OCI-LY7 (cell line): ENCODE data around the gene ZNF506. TPM values are rescaled to one million over a fixed set of nuclear protein-coding genes. Genes with fewer than 3 reads are reported as not detected.

Experiments
- BruUV-seq: library from RNA; stranded (reverse); fragments of 400-500 nt; replicated peaks from 2 replicates; lab custom pipeline; 2021; lab: Mats Ljungman, UMichigan
- CTCF ChIA-PET: fragments of 300-600 bp; sonication (Branson Sonifier 250); formaldehyde crosslinking; loops from one replicate; lab custom pipeline; 2022; ENCODE audit warnings: antibody characterized with exemption; ENCODE audit not compliant: unreplicated experiment; lab: Charles Lee
- POLR2A ChIA-PET: fragments of 300-600 bp; sonication (Branson Sonifier 250); formaldehyde crosslinking; loops from one replicate; lab custom pipeline; 2022; ENCODE audit warnings: antibody characterized with exemption; lab: Charles Lee
- DNase-seq: peaks from one replicate; pipeline ENCODE4 v3.0.0-alpha.2; 2015; ENCODE audit warnings: low spot score
- H2AFZ ChIP-seq: fragments of 200-600 bp; sonication (generic), shearing (Covaris generic); 2 replicates; pipeline ENCODE4 v1.6.1; 2014; ENCODE audit warnings: mild to moderate bottlenecking, antibody characterized with exemption, low read length, moderate library complexity
- H3K27ac ChIP-seq: fragments of 200-600 bp; sonication (generic); 2 replicates; pipeline ENCODE4 v1.5.1; 2014; ENCODE audit warnings: mixed run types, low read depth, mild to moderate bottlenecking, moderate library complexity, low read length, inconsistent platforms; ENCODE audit not compliant: poor library complexity, severe bottlenecking
- H3K36me3 ChIP-seq: fragments of 200-600 bp; sonication (generic); 2 replicates; pipeline ENCODE4 v1.6.1; 2014; ENCODE audit warnings: mild to moderate bottlenecking, antibody characterized with exemption, low read length, moderate library complexity, mixed read lengths; ENCODE audit not compliant: insufficient read depth
- H3K4me1 ChIP-seq: fragments of 200-600 bp; sonication (generic); 2 replicates; pipeline ENCODE4 v1.5.1; 2014; ENCODE audit warnings: mild to moderate bottlenecking, low read length; ENCODE audit not compliant: insufficient read depth, poor library complexity, severe bottlenecking
- H3K4me2 ChIP-seq: fragments of 200-600 bp; sonication (generic); 2 replicates; pipeline ENCODE4 v1.6.1; 2014; ENCODE audit warnings: mild to moderate bottlenecking, low read length
- H3K4me3 ChIP-seq: fragments of 200-600 bp; sonication (generic); 2 replicates; pipeline ENCODE4 v1.5.1; 2014; ENCODE audit warnings: mild to moderate bottlenecking, low read depth, low read length; ENCODE audit not compliant: poor library complexity, severe bottlenecking
- H3K79me2 ChIP-seq: fragments of 200-600 bp; sonication (generic); 2 replicates; pipeline ENCODE4 v1.6.1; 2016; ENCODE audit warnings: low read depth, mild to moderate bottlenecking, low read length, moderate library complexity, mixed read lengths; ENCODE audit not compliant: insufficient read depth
- H3K9me2 ChIP-seq: fragments of 200-600 bp; sonication (generic); 2 replicates; pipeline ENCODE4 v1.6.1; 2016; ENCODE audit warnings: mild to moderate bottlenecking, low read length, mixed read lengths; ENCODE audit not compliant: insufficient read depth
- H3K9me3 ChIP-seq: fragments of 200-600 bp; sonication (generic); 2 replicates; pipeline ENCODE4 v1.6.1; 2014; ENCODE audit warnings: mild to moderate bottlenecking, mixed run types, low read length, mixed read lengths
- H4K20me1 ChIP-seq: fragments of 200-600 bp; sonication (generic); 2 replicates; pipeline ENCODE4 v1.6.1; 2014; ENCODE audit warnings: mild to moderate bottlenecking, antibody characterized with exemption, low read length, moderate library complexity, mixed read lengths; ENCODE audit not compliant: insufficient read depth
- EZH2phosphoT487 ChIP-seq: fragments of 200-600 bp; sonication (generic); IDR thresholded peaks from 2 replicates; pipeline ENCODE4 v1.6.1; 2018; ENCODE audit warnings: low read depth, borderline replicate concordance, mild to moderate bottlenecking, mixed run types, antibody characterized with exemption, low read length, moderate library complexity, mixed read lengths
- intact Hi-C: fragments of 100-400 bp; cut with micrococcal nuclease; formaldehyde crosslinking; loops from one replicate; pipeline ENCODE4 v1.10.0; 2022; ENCODE audit not compliant: unreplicated experiment
- total RNA-seq, 2 experiments: library from RNA; depleted of rRNA in 1 of 2; stranded (reverse); fragments of >200 nt in 1 of 2; shearing (Covaris generic) in 1 of 2; gene quantifications; 2 replicates each; pipeline ENCODE4 v1.2.3, GENCODE V29; 2014 to 2022
- TF ChIP-seq, protein P1 (sequence below): fragments of 200-600 bp; sonication (generic); conservative IDR thresholded peaks from 2 replicates; pipeline ENCODE4 v1.5.1; 2014; ENCODE audit warnings: mild to moderate bottlenecking, antibody characterized with exemption, low read length, moderate library complexity, mixed read lengths

The ZNF506 gene
- total RNA-seq, 2 experiments from 2014 or later: 29.7 to 36.4 TPM

DNA sequence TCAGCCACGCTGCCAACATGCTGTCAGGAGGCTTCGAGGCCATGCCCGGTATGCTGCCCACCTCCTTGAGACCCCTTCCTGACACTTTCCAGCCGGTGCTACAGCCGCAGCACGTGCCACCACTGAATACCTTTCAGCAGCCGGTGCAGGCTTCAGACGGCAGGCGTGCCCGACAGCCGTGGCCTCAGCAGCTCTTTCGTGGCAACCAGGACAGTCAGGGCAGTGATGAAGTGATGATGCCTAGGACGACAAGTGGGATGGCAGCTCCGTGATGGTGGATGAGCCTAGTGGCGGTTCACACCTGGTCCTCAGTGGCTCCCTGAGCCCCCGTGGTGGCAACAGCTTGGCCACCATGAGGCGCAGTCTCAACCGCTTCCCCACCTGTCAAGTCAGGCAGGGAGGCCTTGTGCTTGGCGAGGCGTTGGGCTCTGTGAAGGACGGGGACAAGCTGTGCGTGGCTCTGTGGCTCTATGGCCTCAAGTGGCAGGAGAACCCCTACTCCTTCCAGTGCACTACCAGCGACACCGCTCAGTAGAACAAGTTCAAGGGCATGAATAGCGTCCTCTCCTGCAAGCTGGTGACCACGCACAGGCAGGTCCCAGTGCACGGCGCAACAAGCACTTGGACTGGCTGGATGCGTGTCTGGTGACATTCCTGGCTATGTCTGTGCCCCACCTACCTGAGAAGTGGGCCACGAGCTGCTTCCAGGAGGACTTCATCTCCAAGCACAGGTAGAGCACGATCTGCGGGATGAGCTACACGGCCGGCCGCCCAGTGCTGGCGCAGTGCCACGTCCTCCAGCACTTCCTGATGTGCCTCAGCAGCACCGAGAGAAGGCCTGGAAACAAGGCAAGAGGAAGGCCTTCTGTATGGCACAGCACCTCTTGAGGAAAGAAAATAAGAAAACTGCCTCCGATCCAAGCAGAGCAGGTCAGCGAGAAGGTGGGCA lies 70.4 kb downstream of the ZNF506 start:
- no peak for DNase-seq
- TF ChIP-seq, protein P1, sequence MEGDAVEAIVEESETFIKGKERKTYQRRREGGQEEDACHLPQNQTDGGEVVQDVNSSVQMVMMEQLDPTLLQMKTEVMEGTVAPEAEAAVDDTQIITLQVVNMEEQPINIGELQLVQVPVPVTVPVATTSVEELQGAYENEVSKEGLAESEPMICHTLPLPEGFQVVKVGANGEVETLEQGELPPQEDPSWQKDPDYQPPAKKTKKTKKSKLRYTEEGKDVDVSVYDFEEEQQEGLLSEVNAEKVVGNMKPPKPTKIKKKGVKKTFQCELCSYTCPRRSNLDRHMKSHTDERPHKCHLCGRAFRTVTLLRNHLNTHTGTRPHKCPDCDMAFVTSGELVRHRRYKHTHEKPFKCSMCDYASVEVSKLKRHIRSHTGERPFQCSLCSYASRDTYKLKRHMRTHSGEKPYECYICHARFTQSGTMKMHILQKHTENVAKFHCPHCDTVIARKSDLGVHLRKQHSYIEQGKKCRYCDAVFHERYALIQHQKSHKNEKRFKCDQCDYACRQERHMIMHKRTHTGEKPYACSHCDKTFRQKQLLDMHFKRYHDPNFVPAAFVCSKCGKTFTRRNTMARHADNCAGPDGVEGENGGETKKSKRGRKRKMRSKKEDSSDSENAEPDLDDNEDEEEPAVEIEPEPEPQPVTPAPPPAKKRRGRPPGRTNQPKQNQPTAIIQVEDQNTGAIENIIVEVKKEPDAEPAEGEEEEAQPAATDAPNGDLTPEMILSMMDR: no peak
- no peak for TF ChIP-seq EZH2phosphoT487
- Histone ChIP-seq H3K4me1 (no peaks in the 10 kb centered on the region), H3K79me2 (no peaks in the 10 kb centered on the region), H3K9me3 (no peaks in the 10 kb centered on the region), H3K27ac (no peak overlapping the region), H2AFZ (no peak overlapping the region), H3K4me3 (no peak overlapping the region), H4K20me1 (no peaks in the 10 kb centered on the region), H3K36me3 (no peaks in the 10 kb centered on the region), H3K4me2 (no peak overlapping the region), H3K9me2 (no peaks in the 10 kb centered on the region)
- CTCF ChIA-PET: no interaction called here
- POLR2A ChIA-PET: no interaction called here
- no TSS peak for BruUV-seq
- intact Hi-C loops: no loop called here

DNA sequence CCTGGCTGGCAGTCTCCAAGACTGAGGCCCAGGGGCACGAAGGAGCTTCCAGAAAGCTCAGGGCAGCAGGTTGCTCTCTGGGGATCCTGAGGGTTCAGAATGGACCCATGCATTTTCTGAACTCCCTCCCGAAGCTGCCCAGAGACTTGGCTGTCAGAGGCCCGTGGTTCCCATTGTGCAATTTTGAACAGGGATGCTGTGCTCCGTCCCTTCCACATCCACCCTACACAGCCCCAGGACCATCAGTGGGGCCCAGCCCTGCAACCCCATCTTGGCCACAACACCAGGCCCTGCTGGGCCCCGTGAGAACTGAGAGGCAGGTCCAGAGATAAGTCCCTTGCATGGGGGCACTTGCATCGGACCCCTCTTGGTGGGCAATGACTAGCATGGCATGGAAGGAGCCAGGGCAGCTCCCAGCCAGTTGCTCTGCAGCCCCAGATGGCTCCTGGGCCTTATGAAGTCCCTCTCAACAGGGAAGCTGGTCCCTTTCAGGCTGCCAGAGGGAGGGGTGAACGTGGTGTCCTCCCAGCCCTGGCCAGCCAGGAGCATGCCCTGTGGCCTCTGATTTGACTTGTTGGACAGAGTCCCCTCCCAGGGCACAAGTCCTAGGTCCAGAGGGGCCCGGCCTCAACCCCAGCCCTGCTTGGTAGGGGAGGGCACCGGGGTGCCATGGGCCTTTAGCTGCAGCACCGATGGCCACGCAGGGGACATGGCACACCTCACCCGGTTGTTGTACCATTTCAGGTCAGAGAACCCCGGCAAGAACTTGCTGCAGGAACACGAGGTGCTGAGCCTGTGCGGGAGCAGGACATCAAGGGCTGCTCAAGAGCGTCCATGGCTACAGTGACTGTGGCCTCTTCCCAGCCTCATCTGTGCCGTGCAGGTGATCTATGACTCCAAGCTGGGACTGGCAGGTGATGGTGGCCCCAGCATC lies 71.4 kb downstream of the ZNF506 start:
- Histone ChIP-seq H2AFZ (no peak overlapping the region), H3K4me1 (no peaks in the 10 kb centered on the region), H3K4me3 (no peak overlapping the region), H3K9me3 (no peaks in the 10 kb centered on the region), H3K27ac (no peak overlapping the region), H3K36me3 (no peaks in the 10 kb centered on the region), H3K9me2 (no peaks in the 10 kb centered on the region), H4K20me1 (no peaks in the 10 kb centered on the region), H3K79me2 (no peaks in the 10 kb centered on the region), H3K4me2 (no peak overlapping the region)
- CTCF ChIA-PET: no interaction called here
- POLR2A ChIA-PET: no interaction called here
- TF ChIP-seq, protein P1: no peak
- TF ChIP-seq EZH2phosphoT487: no peak
- intact Hi-C loops: loop anchor here (10.0 kb wide), 1 partner anchor 215 kb away; the partner anchor contains the start of gene CILP2
- DNase-seq: no peak
- no TSS peak for BruUV-seq
